GM21825 (cell line): ENCODE data around the gene AMPD3.
A peak's percentile ranks its signal among the peaks of the same experiment; 100 is the strongest.

Experiments
- ATAC-seq: cut with Tn5 transposase; IDR thresholded peaks from one replicate; pipeline ENCODE4 v1.9.1; 2021; ENCODE audit warnings: mild to moderate bottlenecking, moderate library complexity; ENCODE audit not compliant: unreplicated experiment

The AMPD3 gene

GRCh38 chr11:10454878-10455631 is at the start of gene AMPD3:
Gene AMPD3, plus strand, starts transcription at chr11:10455264. Its CDS starts 6,256 bp downstream, at chr11:10461520.
- ATAC-seq = peak; percentile 21

GRCh38 chr11:10405865-10406592 is 49.0 kb upstream of the AMPD3 start:
- ATAC-seq = peak; percentile 64

- ATAC-seq = no peak
Measured at GRCh38 chr11:10407055-10407454, 48.0 kb upstream of the AMPD3 start.

- no peak for ATAC-seq
Measured at GRCh38 chr11:10407749-10408685, 47.0 kb upstream of the AMPD3 start.

- ATAC-seq = no peak
Measured at GRCh38 chr11:10409207-10409661, 45.8 kb upstream of the AMPD3 start.

- no peak for ATAC-seq
Measured at GRCh38 chr11:10410106-10410843, 44.8 kb upstream of the AMPD3 start.

GRCh38 chr11:10410844-10411200 is 44.2 kb upstream of the AMPD3 start:
- ATAC-seq = no peak

GRCh38 chr11:10412266-10412665 is 42.8 kb upstream of the AMPD3 start:
- ATAC-seq = no peak

GRCh38 chr11:10413268-10413667 is 41.8 kb upstream of the AMPD3 start:
- ATAC-seq = no peak

- ATAC-seq = no peak
Measured at GRCh38 chr11:10414181-10414580, 40.9 kb upstream of the AMPD3 start.

GRCh38 chr11:10414659-10415058 is 40.4 kb upstream of the AMPD3 start:
- ATAC-seq = no peak

GRCh38 chr11:10415817-10416392 is 39.2 kb upstream of the AMPD3 start:
- no peak for ATAC-seq

- no peak for ATAC-seq
Measured at GRCh38 chr11:10418259-10418949, 36.7 kb upstream of the AMPD3 start.

- ATAC-seq = no peak
Measured at GRCh38 chr11:10418950-10419310, 36.1 kb upstream of the AMPD3 start.

GRCh38 chr11:10426475-10426874 is 28.6 kb upstream of the AMPD3 start:
- ATAC-seq = no peak

- no peak for ATAC-seq
Measured at GRCh38 chr11:10428453-10428852, 26.6 kb upstream of the AMPD3 start.

GRCh38 chr11:10429526-10429925 is 25.5 kb upstream of the AMPD3 start:
- no peak for ATAC-seq

- no peak for ATAC-seq
Measured at GRCh38 chr11:10432493-10432892, 22.6 kb upstream of the AMPD3 start.

- no peak for ATAC-seq
Measured at GRCh38 chr11:10432971-10433370, 22.1 kb upstream of the AMPD3 start.

- ATAC-seq = no peak
Measured at GRCh38 chr11:10436224-10436623, 18.8 kb upstream of the AMPD3 start.
